DND-41 (cell line): ENCODE measurements around the gene PFKFB3.

Experiments used
- ATAC-seq: fragments of 200-7000 bp; cut with Tn5 transposase; 3 replicates; pipeline ENCODE4 v1.9.1; 2021; ENCODE audit warnings: low read depth; ENCODE audit not compliant: insufficient read depth
- DNase-seq: peaks from one replicate; pipeline ENCODE4 v3.0.0-alpha.2; 2020
- H2AFZ ChIP-seq: 2 replicates; pipeline ENCODE4 v1.6.0; 2012; ENCODE audit warnings: low read depth, low read length
- H3K27ac ChIP-seq: 2 replicates; pipeline ENCODE4 v1.5.1; 2012; ENCODE audit warnings: low read length, inconsistent platforms
- H3K27me3 ChIP-seq: fragments of 200-600 bp; sonication (generic); 2 replicates; pipeline ENCODE4 v1.6.0; 2012; ENCODE audit warnings: low read length, mild to moderate bottlenecking, inconsistent platforms; ENCODE audit not compliant: insufficient read depth, poor library complexity
- H3K36me3 ChIP-seq: 2 replicates; pipeline ENCODE4 v1.5.1; 2012; ENCODE audit warnings: low read length, inconsistent platforms; ENCODE audit not compliant: insufficient read depth
- H3K4me1 ChIP-seq: 2 replicates; pipeline ENCODE4 v1.5.1; 2012; ENCODE audit warnings: mild to moderate bottlenecking, low read length; ENCODE audit not compliant: insufficient read depth
- H3K4me2 ChIP-seq: 2 replicates; pipeline ENCODE4 v1.6.0; 2012; ENCODE audit warnings: mild to moderate bottlenecking, moderate library complexity, low read length, inconsistent platforms; ENCODE audit not compliant: insufficient read depth
- H3K4me3 ChIP-seq, 2 experiments: fragments of 200-600 bp in 1 of 2; shearing (Covaris generic) in 1 of 2; 2 replicates each; pipeline ENCODE4 v1.5.1; 2012 to 2016; ENCODE audit warnings: inconsistent platforms in 2 of 2, low read length in 2 of 2, mild to moderate bottlenecking in 2 of 2, low read depth in 1 of 2, moderate library complexity in 1 of 2
- H3K79me2 ChIP-seq: 2 replicates; pipeline ENCODE4 v1.6.0; 2012; ENCODE audit warnings: low read length, inconsistent platforms; ENCODE audit not compliant: insufficient read depth
- H3K9ac ChIP-seq: 2 replicates; pipeline ENCODE4 v1.6.0; 2012; ENCODE audit warnings: low read depth, mild to moderate bottlenecking, inconsistent platforms, low read length, moderate library complexity
- H3K9me3 ChIP-seq: 2 replicates; pipeline ENCODE4 v1.5.1; 2012; ENCODE audit warnings: low read length, moderate library complexity, mild to moderate bottlenecking, inconsistent platforms; ENCODE audit not compliant: insufficient read depth, severe bottlenecking
- H4K20me1 ChIP-seq: 2 replicates; pipeline ENCODE4 v1.6.0; 2012; ENCODE audit warnings: low read length; ENCODE audit not compliant: insufficient read depth
- CTCF ChIP-seq: IDR thresholded peaks from 2 replicates; pipeline ENCODE4 v1.5.1; 2012; ENCODE audit warnings: borderline replicate concordance, low read length, moderate library complexity, mild to moderate bottlenecking; ENCODE audit not compliant: poor library complexity, severe bottlenecking; ENCODE audit errors: extremely low read depth
- EZH2 ChIP-seq: IDR thresholded peaks from 3 replicates; pipeline ENCODE4 v1.6.1; 2012; ENCODE audit warnings: borderline replicate concordance, low read depth, mild to moderate bottlenecking, moderate library complexity, low read length, inconsistent platforms; ENCODE audit not compliant: severe bottlenecking

The PFKFB3 gene

GRCh38 chr10:6218692-6219493 is 16.2 kb downstream of the PFKFB3 start:
- Histone ChIP-seq H3K4me1 (no peaks in the 10 kb centered on the region), H3K27me3 (no peaks in the 10 kb centered on the region), H3K9me3 (no peaks in the 10 kb centered on the region), H4K20me1 (peaks cover 62% of the 10 kb centered on the region), H3K36me3 (peaks cover 98% of the 10 kb centered on the region), H3K9ac (no peak overlapping the region), H3K4me3 (no peak overlapping the region), H3K4me2 (no peak overlapping the region), H2AFZ (no peak overlapping the region), H3K79me2 (peaks cover 21% of the 10 kb centered on the region), H3K27ac (no peak overlapping the region)
- ATAC-seq = no peak
- TF ChIP-seq EZH2 (no peak), CTCF (no peak)
- no peak for DNase-seq

DNA sequence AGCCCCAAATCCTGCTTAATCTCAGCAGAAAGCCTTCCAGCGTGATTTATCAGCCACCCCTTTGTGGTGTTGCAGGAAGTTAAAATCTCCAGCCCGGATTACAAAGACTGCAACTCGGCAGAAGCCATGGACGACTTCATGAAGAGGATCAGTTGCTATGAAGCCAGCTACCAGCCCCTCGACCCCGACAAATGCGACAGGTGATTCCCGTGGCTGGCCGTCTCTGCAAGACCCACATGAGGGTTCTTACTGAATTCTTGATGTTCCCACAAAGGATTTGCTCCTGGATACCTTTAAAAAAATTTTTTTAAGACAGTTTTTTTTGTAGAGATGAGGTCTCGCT is 16.7 kb downstream of the PFKFB3 start:
- Histone ChIP-seq H3K4me3 (no peak overlapping the region), H3K79me2 (peaks cover 16% of the 10 kb centered on the region), H3K36me3 (peaks cover 98% of the 10 kb centered on the region), H2AFZ (no peak overlapping the region), H3K4me1 (no peaks in the 10 kb centered on the region), H3K27ac (no peak overlapping the region), H3K27me3 (no peaks in the 10 kb centered on the region), H3K9me3 (no peaks in the 10 kb centered on the region), H4K20me1 (peaks cover 58% of the 10 kb centered on the region), H3K4me2 (no peak overlapping the region), H3K9ac (no peak overlapping the region)
- TF ChIP-seq CTCF (no peak), EZH2 (no peak)
- ATAC-seq (no peak), DNase-seq (no peak)

- H4K20me1 ChIP-seq = peaks cover 53% of the 10 kb centered on the region
Measured at GRCh38 chr10:6220418-6221191, 17.9 kb downstream of the PFKFB3 start.

More at GRCh38 chr10:6220418-6221191, 17.9 kb downstream of the PFKFB3 start:
- Histone ChIP-seq H3K79me2 (peaks cover 5% of the 10 kb centered on the region; the same call in 1 of the 2 replicates), H3K27ac (no peak overlapping the region), H3K4me1 (no peaks in the 10 kb centered on the region), H3K4me2 (no peak overlapping the region), H3K9ac (no peak overlapping the region), H3K27me3 (no peaks in the 10 kb centered on the region), H3K36me3 (peaks cover 98% of the 10 kb centered on the region), H2AFZ (no peak overlapping the region), H3K9me3 (no peaks in the 10 kb centered on the region), H3K4me3 (no peak overlapping the region)
- ATAC-seq (0 out of 3 replicates have a peak, but pooled peaks have one; percentile 29), DNase-seq (no peak)
- TF ChIP-seq CTCF (no peak), EZH2 (no peak)
